OCI-LY7 (cell line): ENCODE data around the gene SHROOM2.

Experiments used
- EZH2phosphoT487 ChIP-seq: fragments of 200-600 bp; sonication (generic); IDR thresholded peaks from 2 replicates; pipeline ENCODE4 v1.6.1; 2018; ENCODE audit warnings: low read depth, borderline replicate concordance, mild to moderate bottlenecking, mixed run types, antibody characterized with exemption, low read length, moderate library complexity, mixed read lengths
- TF ChIP-seq, protein P1 (sequence below): fragments of 200-600 bp; sonication (generic); conservative IDR thresholded peaks from 2 replicates; pipeline ENCODE4 v1.5.1; 2014; ENCODE audit warnings: mild to moderate bottlenecking, antibody characterized with exemption, low read length, moderate library complexity, mixed read lengths

- TF ChIP-seq, protein P1, sequence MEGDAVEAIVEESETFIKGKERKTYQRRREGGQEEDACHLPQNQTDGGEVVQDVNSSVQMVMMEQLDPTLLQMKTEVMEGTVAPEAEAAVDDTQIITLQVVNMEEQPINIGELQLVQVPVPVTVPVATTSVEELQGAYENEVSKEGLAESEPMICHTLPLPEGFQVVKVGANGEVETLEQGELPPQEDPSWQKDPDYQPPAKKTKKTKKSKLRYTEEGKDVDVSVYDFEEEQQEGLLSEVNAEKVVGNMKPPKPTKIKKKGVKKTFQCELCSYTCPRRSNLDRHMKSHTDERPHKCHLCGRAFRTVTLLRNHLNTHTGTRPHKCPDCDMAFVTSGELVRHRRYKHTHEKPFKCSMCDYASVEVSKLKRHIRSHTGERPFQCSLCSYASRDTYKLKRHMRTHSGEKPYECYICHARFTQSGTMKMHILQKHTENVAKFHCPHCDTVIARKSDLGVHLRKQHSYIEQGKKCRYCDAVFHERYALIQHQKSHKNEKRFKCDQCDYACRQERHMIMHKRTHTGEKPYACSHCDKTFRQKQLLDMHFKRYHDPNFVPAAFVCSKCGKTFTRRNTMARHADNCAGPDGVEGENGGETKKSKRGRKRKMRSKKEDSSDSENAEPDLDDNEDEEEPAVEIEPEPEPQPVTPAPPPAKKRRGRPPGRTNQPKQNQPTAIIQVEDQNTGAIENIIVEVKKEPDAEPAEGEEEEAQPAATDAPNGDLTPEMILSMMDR, result no peak
- no peak for TF ChIP-seq EZH2phosphoT487
Observed at GRCh38 chrX:9738151-9738550, 48.1 kb upstream of the SHROOM2 start.
